Measurements from ENCODE around the gene REEP1.

REEP1 gene

DNA sequence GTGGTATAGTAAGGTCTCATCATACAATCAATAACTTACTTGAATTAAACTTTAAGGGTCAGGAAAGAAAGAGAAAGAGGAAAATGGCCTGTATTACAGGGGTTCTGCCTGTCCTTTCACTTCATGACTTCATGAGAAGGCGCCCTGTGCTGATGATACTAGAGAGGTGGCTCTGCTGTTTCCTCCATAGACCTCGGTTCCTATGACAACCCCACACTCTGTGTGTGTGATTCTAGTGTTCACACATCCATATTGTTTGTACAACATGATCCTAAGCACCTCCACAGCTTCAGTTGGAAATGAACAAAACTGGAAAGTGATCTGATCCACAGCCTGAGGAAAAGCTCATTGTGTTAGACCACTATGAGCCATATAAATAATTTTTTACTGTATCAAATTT lies 7.0 kb upstream of the REEP1 start:
- DNase-seq, result no peak

GRCh38 chr2:86342488-86342887 lies 5.1 kb upstream of the REEP1 start:
- no peak for DNase-seq

GRCh38 chr2:86341470-86341869 lies 4.0 kb upstream of the REEP1 start:
- no peak for DNase-seq

- DNase-seq, result no peak
These were observed 1.4 kb upstream of the REEP1 start for GRCh38 chr2:86338778-86339295.

GRCh38 chr2:86336675-86337243 lies 667 bp downstream of the REEP1 start:
- DNase-seq, result no peak

DNA sequence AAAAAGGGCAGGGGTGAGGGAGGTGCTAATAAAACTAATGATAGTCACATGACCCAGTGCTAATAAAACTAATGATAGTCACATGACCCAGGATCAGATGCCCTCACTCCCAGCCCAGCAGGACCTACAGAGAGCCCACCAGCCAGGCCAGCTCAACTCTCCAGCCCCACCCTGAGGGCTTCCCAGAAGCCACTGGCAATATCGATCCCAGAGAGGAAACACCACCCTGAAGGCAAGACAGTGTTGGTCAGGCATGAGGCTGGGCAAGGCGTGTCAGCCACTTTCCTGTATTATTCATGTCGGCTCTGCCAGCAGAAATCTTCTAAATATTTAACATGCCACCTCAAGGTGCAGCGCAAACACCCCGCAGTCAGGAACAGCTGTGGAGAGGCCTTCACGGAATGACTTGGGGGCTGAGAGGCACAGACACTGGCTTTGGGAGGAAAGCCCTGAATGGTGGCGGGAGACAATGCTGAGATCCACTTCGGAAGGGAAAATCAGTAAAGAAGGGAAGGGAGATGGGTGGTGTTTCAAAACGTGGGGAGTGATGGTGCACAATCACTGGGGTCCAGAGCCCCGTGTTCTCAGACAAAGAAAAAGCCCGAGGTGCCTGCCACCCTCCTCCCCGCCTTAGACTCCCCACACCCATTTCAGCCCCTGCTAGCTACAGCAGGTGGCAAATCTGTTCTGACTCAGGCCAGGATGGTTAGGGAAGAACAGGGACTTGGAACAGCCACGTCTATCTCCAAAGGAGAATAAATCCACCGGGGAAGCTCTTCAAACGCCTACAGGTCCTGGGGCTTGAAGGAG lies 1.4 kb downstream of the REEP1 start:
- no peak for DNase-seq

DNA sequence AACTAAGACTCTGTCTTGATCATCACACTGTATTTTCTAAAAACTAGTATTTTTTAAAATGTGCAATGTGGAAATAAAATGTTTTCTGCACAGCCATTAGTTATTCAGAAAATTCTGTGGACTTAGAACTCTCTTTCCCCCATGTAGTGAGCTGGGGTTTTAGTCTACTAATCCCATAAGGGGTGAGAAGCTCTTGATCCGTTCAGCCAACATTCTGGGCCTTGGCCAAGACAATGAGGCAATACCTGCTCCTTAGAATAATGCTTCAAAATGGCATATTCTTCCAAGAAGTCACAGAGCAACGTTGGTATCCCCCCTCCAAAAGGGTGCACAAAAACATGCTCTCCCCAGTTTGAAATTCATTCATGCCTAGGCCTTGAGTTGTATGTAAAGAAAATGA lies 4.0 kb downstream of the REEP1 start:
- DNase-seq, result no peak

DNA sequence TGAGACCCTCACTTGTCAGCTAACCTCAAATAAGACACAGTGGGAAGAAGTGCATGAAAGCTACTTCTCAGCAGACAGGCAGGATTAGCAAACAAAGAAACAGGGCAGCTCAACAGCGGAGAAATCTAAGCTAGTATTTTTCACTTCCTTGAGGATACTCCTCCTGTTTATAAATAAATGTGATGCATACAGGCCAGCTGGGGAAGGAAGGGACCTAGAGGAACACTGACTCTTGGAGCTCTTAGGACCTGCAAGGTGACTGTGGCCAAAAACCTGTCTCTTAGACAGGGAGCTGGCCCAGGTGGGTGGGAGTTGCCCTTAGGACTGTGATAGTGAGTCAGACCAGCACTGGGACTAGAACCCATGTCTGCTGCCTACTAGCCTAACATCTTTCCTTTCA lies 4.8 kb downstream of the REEP1 start:
- DNase-seq, result no peak

GRCh38 chr2:86331384-86331783 lies 6.0 kb downstream of the REEP1 start:
- DNase-seq, result no peak

GRCh38 chr2:86330001-86330400 lies 7.4 kb downstream of the REEP1 start:
- no peak for DNase-seq

GRCh38 chr2:86323273-86324021 lies 14.0 kb downstream of the REEP1 start:
- DNase-seq, result no peak

GRCh38 chr2:86319700-86320580 lies 17.5 kb downstream of the REEP1 start:
- DNase-seq, result no peak

- no peak for DNase-seq
These were observed 22.3 kb downstream of the REEP1 start for GRCh38 chr2:86315084-86315483.

DNA sequence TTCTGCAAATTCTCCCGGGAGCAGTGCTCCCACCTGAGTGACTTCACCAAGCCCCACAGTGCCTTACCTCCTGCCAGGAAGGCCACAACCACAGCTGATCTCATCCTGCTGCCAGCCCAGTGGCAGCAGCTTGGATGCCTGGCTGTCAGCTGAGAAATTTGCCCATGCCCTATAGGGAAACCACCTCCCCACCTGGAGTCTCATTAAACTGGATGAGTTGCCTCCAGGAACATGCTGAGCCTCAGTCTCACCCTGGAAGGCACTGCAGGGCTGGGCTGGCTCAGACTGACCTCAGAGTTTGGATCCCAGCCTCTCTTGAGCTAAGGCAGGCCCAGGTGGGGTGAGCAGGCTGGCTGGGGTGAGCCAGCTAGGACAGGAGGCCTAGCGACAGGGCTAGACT lies 23.3 kb downstream of the REEP1 start:
- DNase-seq, result no peak

DNA sequence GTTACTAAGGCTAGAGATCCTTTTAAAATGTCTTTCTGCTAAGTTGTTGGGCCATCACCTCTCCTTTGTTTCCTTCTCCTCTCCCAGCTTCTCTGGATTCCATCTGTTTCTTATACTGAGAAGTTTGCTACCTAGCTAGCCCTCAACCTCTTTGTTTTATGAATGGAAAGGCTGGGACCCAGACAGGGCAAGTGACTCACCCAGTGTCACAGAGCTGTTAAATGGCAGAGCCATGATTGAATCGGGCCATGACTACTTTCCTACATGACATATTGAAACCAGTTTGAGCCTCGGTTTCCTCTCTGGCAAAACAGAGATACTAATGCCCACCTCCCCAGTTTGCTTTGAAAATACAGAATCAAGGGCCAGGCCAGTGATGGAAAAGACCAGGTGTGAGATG lies 24.1 kb downstream of the REEP1 start:
- no peak for DNase-seq

DNA sequence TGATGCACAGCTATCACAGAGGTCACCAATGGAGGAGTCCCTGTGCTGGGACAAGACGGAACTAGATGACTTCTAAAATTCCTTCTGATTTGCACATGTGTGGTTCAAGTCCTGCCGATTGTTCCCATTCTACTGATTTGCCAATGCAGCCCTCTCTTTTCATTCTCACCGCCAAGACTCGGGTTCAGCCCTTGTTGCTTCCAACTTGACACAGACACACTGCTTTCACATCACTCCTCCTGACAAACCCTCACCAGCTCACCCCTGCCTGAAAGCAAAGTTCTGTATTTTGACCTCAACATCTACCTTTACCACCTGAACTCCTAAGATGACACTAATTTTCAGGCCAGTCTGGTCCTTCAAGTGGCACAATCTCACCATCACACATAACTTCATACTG lies 25.5 kb downstream of the REEP1 start:
- no peak for DNase-seq

GRCh38 chr2:86309966-86310365 lies 27.5 kb downstream of the REEP1 start:
- no peak for DNase-seq

GRCh38 chr2:86308984-86309695 lies 28.3 kb downstream of the REEP1 start:
- DNase-seq, result no peak

DNA sequence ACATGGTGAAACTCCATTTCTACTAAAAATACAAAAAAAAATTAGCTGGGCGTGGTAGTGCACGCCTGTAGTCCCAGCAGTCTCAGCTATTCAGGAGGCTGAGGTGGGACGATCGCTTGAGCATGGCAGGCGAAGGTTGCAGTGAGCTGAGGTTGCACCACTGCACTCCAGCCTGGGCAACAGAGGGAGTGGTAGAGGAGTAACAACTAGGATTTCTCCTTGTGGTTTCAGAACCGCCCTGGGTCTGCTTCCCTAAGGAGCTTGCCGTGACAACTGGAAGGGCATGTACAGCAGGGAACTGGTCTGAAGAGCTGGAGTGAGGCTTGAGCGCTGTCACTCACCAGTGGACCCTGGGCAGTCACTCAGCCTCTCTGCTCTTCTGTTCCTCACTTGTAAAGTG lies 29.1 kb downstream of the REEP1 start:
- DNase-seq, result no peak

GRCh38 chr2:86307431-86307830 lies 30.0 kb downstream of the REEP1 start:
- no peak for DNase-seq

GRCh38 chr2:86305915-86306254 lies 31.5 kb downstream of the REEP1 start:
- DNase-seq, result no peak

- no peak for DNase-seq
These were observed 32.1 kb downstream of the REEP1 start for GRCh38 chr2:86305195-86305914.
